Left lung (tissue), 10 donors: ENCODE measurements around the gene TSPAN5. TPM values are rescaled to one million over a fixed set of nuclear protein-coding genes. Genes with fewer than 3 reads are reported as not detected.

Experiments
- ATAC-seq: fragments of 200-7000 bp; cut with Tn5 transposase; one replicate; pipeline ENCODE4 v1.9.1; 2020; ENCODE audit warnings: moderate library complexity
- DNase-seq, 4 donors: peaks; one replicate each; pipeline ENCODE4 v3.0.0-alpha.2; 2013 to 2020
- H3K27ac ChIP-seq, 2 donors: fragments of 200-600 bp; sonication (generic) in 1 of 2; one replicate each; pipeline versions ENCODE4 v1.5.0 to v1.8.0; 2020 to 2021
- H3K27me3 ChIP-seq, 2 donors: fragments of 200-600 bp; sonication (generic) in 1 of 2; one replicate each; pipeline versions ENCODE4 v1.5.0 to v1.8.0; 2020 to 2021
- H3K36me3 ChIP-seq, 2 donors: fragments of 200-600 bp; sonication (generic) in 1 of 2; one replicate each; pipeline versions ENCODE4 v1.5.0 to v1.8.0; 2020 to 2021
- H3K4me1 ChIP-seq, 2 donors: fragments of 200-600 bp; one replicate each; pipeline ENCODE4 v1.8.0; 2021
- H3K4me3 ChIP-seq, 2 donors: fragments of 200-600 bp; sonication (generic) in 1 of 2; one replicate each; pipeline versions ENCODE4 v1.5.0 to v1.8.0; 2020 to 2021; ENCODE audit warnings: mild to moderate bottlenecking in 1 of 2
- H3K9me3 ChIP-seq, 2 donors: fragments of 200-600 bp; sonication (generic) in 1 of 2; one replicate each; pipeline versions ENCODE4 v1.5.0 to v1.8.0; 2020 to 2021
- CTCF ChIP-seq, 2 donors: fragments of 200-600 bp; sonication (generic) in 1 of 2; IDR thresholded peaks; one replicate each; pipeline versions ENCODE4 v1.5.0 to v1.8.0; 2021; ENCODE audit warnings: antibody characterized with exemption in 2 of 2
- intact Hi-C, 2 donors: fragments of 100-400 bp; cut with DNase I; formaldehyde crosslinking; loops; one replicate each; pipeline versions ENCODE4 v1.11.2 to v1.14.2; 2022
- polyA plus RNA-seq, 6 donors: library from polyadenylated mRNA; unstranded; fragments of 120-200 nt; gene quantifications; one replicate each; pipeline ENCODE4 v1.2.1, GENCODE V29; 2013; ENCODE audit not compliant: insufficient read length in 6 of 6
- total RNA-seq, 2 donors: library from RNA; stranded (reverse); fragmentation: NEBNext Ultra II Directional; extraction: Animal tissue kit (Norgen Biotek cat#: 25700); gene quantifications; one replicate each; pipeline ENCODE4 v1.2.1, GENCODE V29; 2021
- donor health status: DM: no; HTN: yes; CAD: no.
- donor health status: DM: no; HTN: no; CAD: no.

TSPAN5 gene
- total and polyA plus RNA-seq, 8 donors, result 11.9 to 36.5 (median 31.7) TPM

- DNase-seq (no peak), ATAC-seq (no peak)
- Histone ChIP-seq H3K9me3 (no peaks in the 10 kb centered on the region), H3K27me3 (no peaks in the 10 kb centered on the region), H3K4me3 (no peak overlapping the region), H3K36me3 (no peaks in the 10 kb centered on the region), H3K4me1 (no peaks in the 10 kb centered on the region), H3K27ac (no peak overlapping the region)
- no peak for TF ChIP-seq CTCF (IDR thresholded peaks at IDR 0.05)
- intact Hi-C loops, result no loop called here
These were observed 151.1 kb downstream of the TSPAN5 start for GRCh38 chr4:98507299-98507698.

- DNase-seq, result no peak
- H3K4me1 ChIP-seq, result no peaks in the 10 kb centered on the region
These were observed 151.8 kb downstream of the TSPAN5 start for GRCh38 chr4:98506462-98507132.

GRCh38 chr4:98505992-98506391 lies 152.4 kb downstream of the TSPAN5 start:
- DNase-seq (no peak), ATAC-seq (no peak)
- intact Hi-C loops, result no loop called here
- Histone ChIP-seq H3K27ac (no peak overlapping the region), H3K9me3 (no peaks in the 10 kb centered on the region), H3K4me3 (no peak overlapping the region), H3K27me3 (no peaks in the 10 kb centered on the region), H3K4me1 (no peaks in the 10 kb centered on the region), H3K36me3 (no peaks in the 10 kb centered on the region)
- TF ChIP-seq CTCF (IDR thresholded peaks at IDR 0.05), result no peak

More at GRCh38 chr4:98506462-98507132, 151.8 kb downstream of the TSPAN5 start:
- no peaks in the 10 kb centered on the region for H3K27me3 ChIP-seq
- no peaks in the 10 kb centered on the region for H3K9me3 ChIP-seq
- no peaks in the 10 kb centered on the region for H3K36me3 ChIP-seq
- H3K27ac ChIP-seq, result no peak overlapping the region
- TF ChIP-seq CTCF (IDR thresholded peaks at IDR 0.05), result no peak
- intact Hi-C loops, result no loop called here
- ATAC-seq, result peak; percentile 33
- no peak overlapping the region for H3K4me3 ChIP-seq

- H3K27ac ChIP-seq, result no peak overlapping the region
- H3K27me3 ChIP-seq, result no peaks in the 10 kb centered on the region
- no peaks in the 10 kb centered on the region for H3K36me3 ChIP-seq
- no peak overlapping the region for H3K4me3 ChIP-seq
- DNase-seq (no peak), ATAC-seq (no peak)
- intact Hi-C loops, result no loop called here
- no peaks in the 10 kb centered on the region for H3K9me3 ChIP-seq
- TF ChIP-seq CTCF (IDR thresholded peaks at IDR 0.05), result no peak
- H3K4me1 ChIP-seq, result no peaks in the 10 kb centered on the region
These were observed 154.3 kb downstream of the TSPAN5 start for GRCh38 chr4:98504091-98504490.

- no peak for TF ChIP-seq CTCF (IDR thresholded peaks at IDR 0.05)
- H3K4me3 ChIP-seq, result no peak overlapping the region
- ATAC-seq (no peak), DNase-seq (no peak)
- intact Hi-C loops, result no loop called here
- no peaks in the 10 kb centered on the region for H3K36me3 ChIP-seq
- H3K27ac ChIP-seq, result no peak overlapping the region
- H3K9me3 ChIP-seq, result no peaks in the 10 kb centered on the region
- H3K4me1 ChIP-seq, result no peaks in the 10 kb centered on the region
- no peaks in the 10 kb centered on the region for H3K27me3 ChIP-seq
These were observed 154.7 kb downstream of the TSPAN5 start for GRCh38 chr4:98503676-98504075.
